GDM1 (cell line): ENCODE measurements around the gene TLR6.
A peak's percentile ranks its signal among the peaks of the same experiment; 100 is the strongest.

Source experiments
- DNase-seq: peaks from one replicate; lab custom pipeline; 2025; lab: John Stamatoyannopoulos, UW

Gene TLR6

GRCh38 chr4:38856524-38857337 is at the start of gene TLR6:
Gene TLR6, minus strand, starts transcription at chr4:38856817. Its CDS starts 27,344 bp downstream, at chr4:38829473.
- DNase-seq = peak; percentile 65

DNA sequence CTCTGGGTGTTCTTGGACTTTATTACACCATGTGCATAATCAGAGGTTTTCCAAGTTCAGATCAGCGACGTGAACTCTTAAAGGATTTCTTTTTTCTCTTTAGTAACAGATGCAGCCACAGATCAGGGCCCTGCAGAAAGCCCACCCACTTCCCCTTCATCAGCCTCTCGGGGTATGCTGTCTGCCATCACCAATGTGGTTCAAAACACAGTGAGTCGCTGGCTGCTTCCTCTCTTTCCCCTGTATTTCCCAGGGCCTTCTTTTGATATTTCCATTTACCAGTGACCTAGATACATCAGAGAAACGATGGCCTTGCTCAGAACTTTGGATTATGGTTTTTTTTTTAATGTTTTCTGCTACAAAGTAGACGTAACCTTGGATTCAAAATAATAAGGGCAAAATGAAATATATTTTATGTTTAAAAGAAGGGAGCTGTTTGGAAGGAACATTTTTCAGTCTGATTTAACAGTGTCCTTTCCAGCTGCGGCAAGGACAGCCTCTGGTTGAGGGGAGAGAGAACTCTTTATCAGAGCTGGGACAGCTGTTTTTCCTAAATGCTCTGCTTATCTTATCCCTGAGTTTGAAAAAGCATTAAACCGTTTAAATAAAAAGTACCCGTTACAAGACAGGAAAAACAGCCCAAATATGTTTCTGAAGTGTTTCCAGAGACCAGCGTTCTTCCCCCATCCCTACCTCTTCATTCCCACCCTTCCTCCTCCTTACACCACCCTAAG is 49.2 kb upstream of the TLR6 start:
- peak; percentile 57 for DNase-seq

- DNase-seq = no peak
Measured at GRCh38 chr4:38904682-38905081, 48.1 kb upstream of the TLR6 start.

DNA sequence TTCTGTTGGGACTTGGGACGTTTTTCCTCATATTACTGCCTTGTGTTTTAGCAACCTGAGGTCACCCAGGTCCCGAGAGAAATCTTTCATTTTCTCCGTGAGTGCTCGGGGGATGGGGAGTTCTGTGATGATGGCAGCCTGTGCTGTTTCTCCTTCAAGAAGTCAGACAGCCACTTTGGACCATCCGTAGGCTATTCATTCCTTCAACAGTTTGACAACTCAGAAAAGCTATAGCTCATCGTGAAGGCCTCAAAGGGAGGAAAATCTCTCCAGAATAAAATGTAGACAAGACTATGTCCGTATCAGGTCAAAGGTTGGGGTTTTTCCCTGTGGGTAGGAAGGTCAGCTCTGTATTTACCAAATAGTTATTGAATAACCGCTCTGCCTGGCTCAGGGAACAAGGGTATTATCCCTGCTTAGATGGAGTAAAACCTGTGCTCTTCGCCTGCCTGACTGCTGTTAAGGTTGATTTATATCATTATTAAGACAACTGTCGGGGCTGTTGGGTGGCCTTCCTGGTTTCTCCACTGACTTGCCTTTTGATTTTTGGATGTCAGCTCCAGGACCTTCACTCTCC is 47.6 kb upstream of the TLR6 start:
- DNase-seq = no peak

GRCh38 chr4:38902695-38903094 is 46.1 kb upstream of the TLR6 start:
- DNase-seq = no peak

DNA sequence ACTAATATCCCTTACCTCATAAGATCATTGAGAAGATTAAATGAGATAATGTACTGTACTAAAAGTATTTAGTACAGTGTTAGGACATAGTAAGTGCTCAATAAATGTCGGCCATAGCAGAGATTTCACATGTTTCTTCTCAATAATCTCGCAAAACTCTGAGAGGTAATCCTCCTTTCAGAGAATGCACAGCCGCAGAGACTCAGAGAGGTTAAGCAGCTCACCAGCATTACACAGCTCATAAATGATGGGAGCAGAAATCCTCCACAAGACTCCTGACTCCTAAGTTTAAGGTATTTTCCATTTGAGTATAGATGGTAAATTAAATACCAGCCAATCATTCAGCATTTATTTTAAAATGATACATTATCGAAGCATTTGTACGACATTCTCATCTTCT is 45.6 kb upstream of the TLR6 start:
- DNase-seq = no peak

DNA sequence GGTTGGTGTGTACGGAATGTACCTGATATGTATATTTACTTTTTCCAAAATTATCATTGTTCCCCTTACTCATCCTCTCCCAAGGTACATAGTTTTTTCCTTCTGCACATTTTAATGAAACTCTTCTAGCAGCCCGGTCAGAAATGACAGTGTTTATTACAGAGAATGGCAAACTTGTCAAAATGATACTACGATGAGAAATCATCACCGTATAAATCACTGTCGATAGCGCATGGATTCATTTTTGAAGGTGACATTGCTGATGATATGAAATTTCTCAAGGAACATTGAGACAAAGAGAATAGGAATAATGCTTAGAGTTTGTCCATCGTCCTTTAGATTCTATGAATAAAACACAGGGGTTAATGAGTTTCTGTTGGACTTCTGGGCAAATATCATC is 41.6 kb upstream of the TLR6 start:
- DNase-seq = no peak

- DNase-seq = no peak
Measured at GRCh38 chr4:38896940-38897339, 40.3 kb upstream of the TLR6 start.

DNA sequence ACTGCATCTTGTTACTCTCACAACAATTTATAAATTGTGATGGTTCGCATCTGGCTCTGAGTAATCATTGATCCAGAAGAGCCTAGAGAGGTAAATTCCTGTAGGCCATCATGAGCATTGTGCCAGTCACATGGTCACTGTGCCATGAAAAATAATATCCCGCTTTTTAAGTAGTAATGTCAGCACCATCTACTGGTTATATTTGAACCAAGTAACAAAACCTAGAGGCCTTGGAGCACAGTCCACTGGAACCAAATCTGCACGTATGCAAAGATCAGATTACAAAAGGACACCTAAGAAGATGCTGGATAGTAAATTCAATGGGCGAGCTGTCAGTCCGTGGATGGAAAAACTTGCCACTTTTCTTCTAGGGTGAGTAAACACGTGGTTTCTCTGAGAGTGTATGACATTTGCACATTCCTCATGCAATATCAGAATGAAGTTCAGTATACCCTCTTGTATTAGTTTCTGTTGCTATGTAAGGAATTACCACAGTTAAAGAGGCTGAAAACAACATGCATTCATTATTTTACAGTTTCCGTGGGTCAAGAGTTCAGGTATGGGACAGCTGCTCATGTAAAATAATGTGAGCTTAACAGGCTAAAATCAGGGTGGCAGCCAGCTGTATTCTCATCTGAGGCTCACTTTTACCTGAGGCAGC is 37.8 kb upstream of the TLR6 start:
- DNase-seq = no peak

GRCh38 chr4:38891051-38891983 is 34.7 kb upstream of the TLR6 start:
- DNase-seq = no peak

GRCh38 chr4:38889143-38889542 is 32.5 kb upstream of the TLR6 start:
- no peak for DNase-seq

- no peak for DNase-seq
Measured at GRCh38 chr4:38884254-38884653, 27.6 kb upstream of the TLR6 start.

- DNase-seq = no peak
Measured at GRCh38 chr4:38876636-38877035, 20.0 kb upstream of the TLR6 start.

DNA sequence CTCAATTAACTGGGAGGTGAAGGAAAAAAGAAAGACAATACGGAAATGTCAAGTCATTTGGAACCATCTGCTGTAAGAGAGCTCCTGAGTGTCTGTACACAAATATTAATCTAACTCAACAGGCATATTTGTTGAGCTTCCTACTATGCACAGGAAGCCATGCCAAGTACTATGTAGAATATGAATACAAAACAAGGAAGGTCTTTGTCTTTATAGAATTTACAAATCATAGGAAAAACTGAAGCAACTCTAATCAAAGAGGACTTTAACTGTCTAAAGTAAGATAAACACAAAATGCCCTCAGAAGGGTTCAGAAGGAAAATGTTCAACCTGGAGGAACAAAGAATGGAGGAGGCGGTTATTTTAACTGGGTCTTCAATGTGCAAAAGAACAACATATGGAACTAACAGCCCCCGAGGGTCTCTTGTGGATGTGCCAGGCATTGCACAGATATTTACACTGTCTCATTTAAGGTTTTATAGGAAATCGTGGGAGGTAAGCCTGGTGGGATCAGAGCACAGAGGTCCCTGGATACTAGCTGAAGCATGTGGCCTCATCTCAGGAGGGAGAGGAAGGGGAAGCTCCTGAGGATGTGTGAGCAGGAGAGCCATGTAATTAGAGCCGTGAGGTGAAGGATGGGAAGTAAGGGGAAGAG is 16.8 kb upstream of the TLR6 start:
- DNase-seq = peak; percentile 11

GRCh38 chr4:38872620-38873019 is 16.0 kb upstream of the TLR6 start:
- DNase-seq = no peak

GRCh38 chr4:38871593-38871992 is 15.0 kb upstream of the TLR6 start:
- DNase-seq = no peak

GRCh38 chr4:38870098-38870808 is 13.6 kb upstream of the TLR6 start:
- DNase-seq = no peak

- DNase-seq = no peak
Measured at GRCh38 chr4:38869511-38869910, 12.9 kb upstream of the TLR6 start.

- no peak for DNase-seq
Measured at GRCh38 chr4:38868059-38868960, 11.7 kb upstream of the TLR6 start.
